GM23338 (cell line): Measurements from ENCODE around the gene NEURL1. TPM values are rescaled to one million over a fixed set of nuclear protein-coding genes. Genes with fewer than 3 reads are reported as not detected.

ENCODE experiments used
- ATAC-seq: fragments of 200-7000 bp; cut with Tn5 transposase; 3 replicates; pipeline ENCODE4 v1.9.1; 2020
- DNase-seq: peaks from one replicate; pipeline ENCODE4 v3.0.0-alpha.2; 2015; ENCODE audit warnings: low spot score
- H2AFZ ChIP-seq: fragments of 200-600 bp; sonication (generic); 2 replicates; pipeline ENCODE4 v1.8.0; 2016; ENCODE audit warnings: antibody characterized with exemption, mild to moderate bottlenecking, moderate library complexity
- H3F3A ChIP-seq: fragments of 200-600 bp; sonication (generic); replicated peaks from 2 replicates; pipeline ENCODE4 v1.8.0; 2017; ENCODE audit warnings: antibody characterized with exemption, mixed run types, low read depth
- H3K27ac ChIP-seq: fragments of 200-600 bp; sonication (generic); 2 replicates; pipeline ENCODE4 v1.6.1; 2016; ENCODE audit warnings: low read depth
- H3K27me3 ChIP-seq: fragments of 200-600 bp; sonication (generic); 2 replicates; pipeline ENCODE4 v1.8.0; 2016; ENCODE audit warnings: mild to moderate bottlenecking, mixed run types, moderate library complexity; ENCODE audit not compliant: insufficient read depth
- H3K36me3 ChIP-seq: fragments of 200-600 bp; sonication (generic); 2 replicates; pipeline ENCODE4 v1.8.0; 2016; ENCODE audit warnings: mild to moderate bottlenecking; ENCODE audit not compliant: insufficient read depth
- H3K4me1 ChIP-seq: fragments of 200-600 bp; sonication (generic); 2 replicates; pipeline ENCODE4 v1.8.0; 2016; ENCODE audit warnings: mild to moderate bottlenecking, moderate library complexity; ENCODE audit not compliant: insufficient read depth
- H3K4me2 ChIP-seq: fragments of 200-600 bp; sonication (generic); 2 replicates; pipeline ENCODE4 v1.7.1; 2017; ENCODE audit warnings: mixed run types
- H3K4me3 ChIP-seq: fragments of 200-600 bp; sonication (generic); 2 replicates; pipeline ENCODE4 v1.6.1; 2016; ENCODE audit warnings: mixed run types
- H3K79me2 ChIP-seq: fragments of 200-600 bp; sonication (generic); replicated peaks from 2 replicates; pipeline ENCODE4 v1.8.0; 2017; ENCODE audit warnings: mild to moderate bottlenecking; ENCODE audit not compliant: insufficient read depth
- H3K9me2 ChIP-seq: fragments of 200-600 bp; sonication (generic); 2 replicates; pipeline ENCODE4 v1.8.0; 2017; ENCODE audit not compliant: insufficient read depth
- H4K20me1 ChIP-seq: fragments of 200-600 bp; sonication (generic); replicated peaks from 2 replicates; pipeline ENCODE4 v1.8.0; 2017; ENCODE audit warnings: mild to moderate bottlenecking; ENCODE audit not compliant: insufficient read depth
- H3K27ac Mint-ChIP-seq: 2 replicates; pipeline ENCODE4 v1.8.0; 2020; ENCODE audit warnings: inconsistent platforms, mild to moderate bottlenecking, moderate library complexity, mixed read lengths
- H3K27me3 Mint-ChIP-seq: 3 replicates; pipeline ENCODE4 v1.8.0; 2022; ENCODE audit warnings: low read depth, mild to moderate bottlenecking, moderate library complexity, mixed read lengths, inconsistent platforms; ENCODE audit not compliant: insufficient read depth, poor library complexity
- H3K36me3 Mint-ChIP-seq: 3 replicates; pipeline ENCODE4 v1.8.0; 2021; ENCODE audit warnings: low read depth, mild to moderate bottlenecking, inconsistent platforms, moderate library complexity, mixed read lengths
- H3K4me1 Mint-ChIP-seq: 3 replicates; pipeline ENCODE4 v1.8.0; 2020; ENCODE audit warnings: mild to moderate bottlenecking, inconsistent platforms, mixed read lengths
- H3K4me3 Mint-ChIP-seq: 3 replicates; pipeline ENCODE4 v1.8.0; 2021; ENCODE audit warnings: moderate library complexity, mild to moderate bottlenecking, inconsistent platforms, mixed read lengths
- H3K9me3 Mint-ChIP-seq: 3 replicates; pipeline ENCODE4 v1.8.0; 2020; ENCODE audit warnings: moderate library complexity, mild to moderate bottlenecking, inconsistent platforms, mixed read lengths
- CREB1 ChIP-seq: fragments of 250-450 bp; sonication (Bioruptor Pico); IDR thresholded peaks from 2 replicates; pipeline ENCODE4 v1.5.0; 2020; ENCODE audit warnings: low read depth, mild to moderate bottlenecking, moderate library complexity
- EZH2 ChIP-seq: fragments of 200-600 bp; sonication (generic); IDR thresholded peaks from one replicate; pipeline ENCODE4 v1.8.0; 2017; ENCODE audit warnings: antibody characterized with exemption, mild to moderate bottlenecking, low read depth; ENCODE audit not compliant: unreplicated experiment
- JUNB ChIP-seq: IDR thresholded peaks from one replicate; pipeline ENCODE4 v1.6.1; 2016; ENCODE audit warnings: antibody characterized with exemption; ENCODE audit not compliant: unreplicated experiment
- NANOG ChIP-seq: IDR thresholded peaks from 2 replicates; pipeline ENCODE4 v1.6.1; 2016; ENCODE audit warnings: antibody characterized with exemption, borderline replicate concordance
- POLR2AphosphoS5 ChIP-seq: IDR thresholded peaks from 2 replicates; pipeline ENCODE4 v1.6.1; 2016; ENCODE audit warnings: antibody characterized with exemption, low read depth
- STAT1 ChIP-seq: IDR thresholded peaks from one replicate; pipeline ENCODE4 v1.6.1; 2016; ENCODE audit warnings: antibody characterized with exemption; ENCODE audit not compliant: unreplicated experiment
- ZNF114 ChIP-seq: fragments of 250-450 bp; sonication (Bioruptor Pico); IDR thresholded peaks from 2 replicates; pipeline ENCODE4 v1.5.0; 2020; ENCODE audit warnings: mild to moderate bottlenecking, moderate library complexity
- polyA plus RNA-seq: library from polyadenylated mRNA; unstranded; fragments of >200 nt; fragmentation: Nextera tagmentation; extraction: Ambion mirVana; gene quantifications from 2 replicates; pipeline ENCODE4 v1.2.1, GENCODE V29; 2016
- total RNA-seq: library from RNA; depleted of rRNA; stranded (reverse); fragments of >200 nt; shearing (Covaris generic); gene quantifications from 2 replicates; pipeline ENCODE4 v1.2.3, GENCODE V29; 2014
- TF ChIP-seq, protein P1 (sequence below): fragments of 250-450 bp; sonication (Bioruptor Pico); IDR thresholded peaks from 2 replicates; pipeline ENCODE4 v1.5.0; 2020; ENCODE audit warnings: mild to moderate bottlenecking, moderate library complexity

The NEURL1 gene
- total and polyA plus RNA-seq, 2 experiments from 2014 or later, result 0.82 to 1.1 TPM

- TF ChIP-seq, protein P1, sequence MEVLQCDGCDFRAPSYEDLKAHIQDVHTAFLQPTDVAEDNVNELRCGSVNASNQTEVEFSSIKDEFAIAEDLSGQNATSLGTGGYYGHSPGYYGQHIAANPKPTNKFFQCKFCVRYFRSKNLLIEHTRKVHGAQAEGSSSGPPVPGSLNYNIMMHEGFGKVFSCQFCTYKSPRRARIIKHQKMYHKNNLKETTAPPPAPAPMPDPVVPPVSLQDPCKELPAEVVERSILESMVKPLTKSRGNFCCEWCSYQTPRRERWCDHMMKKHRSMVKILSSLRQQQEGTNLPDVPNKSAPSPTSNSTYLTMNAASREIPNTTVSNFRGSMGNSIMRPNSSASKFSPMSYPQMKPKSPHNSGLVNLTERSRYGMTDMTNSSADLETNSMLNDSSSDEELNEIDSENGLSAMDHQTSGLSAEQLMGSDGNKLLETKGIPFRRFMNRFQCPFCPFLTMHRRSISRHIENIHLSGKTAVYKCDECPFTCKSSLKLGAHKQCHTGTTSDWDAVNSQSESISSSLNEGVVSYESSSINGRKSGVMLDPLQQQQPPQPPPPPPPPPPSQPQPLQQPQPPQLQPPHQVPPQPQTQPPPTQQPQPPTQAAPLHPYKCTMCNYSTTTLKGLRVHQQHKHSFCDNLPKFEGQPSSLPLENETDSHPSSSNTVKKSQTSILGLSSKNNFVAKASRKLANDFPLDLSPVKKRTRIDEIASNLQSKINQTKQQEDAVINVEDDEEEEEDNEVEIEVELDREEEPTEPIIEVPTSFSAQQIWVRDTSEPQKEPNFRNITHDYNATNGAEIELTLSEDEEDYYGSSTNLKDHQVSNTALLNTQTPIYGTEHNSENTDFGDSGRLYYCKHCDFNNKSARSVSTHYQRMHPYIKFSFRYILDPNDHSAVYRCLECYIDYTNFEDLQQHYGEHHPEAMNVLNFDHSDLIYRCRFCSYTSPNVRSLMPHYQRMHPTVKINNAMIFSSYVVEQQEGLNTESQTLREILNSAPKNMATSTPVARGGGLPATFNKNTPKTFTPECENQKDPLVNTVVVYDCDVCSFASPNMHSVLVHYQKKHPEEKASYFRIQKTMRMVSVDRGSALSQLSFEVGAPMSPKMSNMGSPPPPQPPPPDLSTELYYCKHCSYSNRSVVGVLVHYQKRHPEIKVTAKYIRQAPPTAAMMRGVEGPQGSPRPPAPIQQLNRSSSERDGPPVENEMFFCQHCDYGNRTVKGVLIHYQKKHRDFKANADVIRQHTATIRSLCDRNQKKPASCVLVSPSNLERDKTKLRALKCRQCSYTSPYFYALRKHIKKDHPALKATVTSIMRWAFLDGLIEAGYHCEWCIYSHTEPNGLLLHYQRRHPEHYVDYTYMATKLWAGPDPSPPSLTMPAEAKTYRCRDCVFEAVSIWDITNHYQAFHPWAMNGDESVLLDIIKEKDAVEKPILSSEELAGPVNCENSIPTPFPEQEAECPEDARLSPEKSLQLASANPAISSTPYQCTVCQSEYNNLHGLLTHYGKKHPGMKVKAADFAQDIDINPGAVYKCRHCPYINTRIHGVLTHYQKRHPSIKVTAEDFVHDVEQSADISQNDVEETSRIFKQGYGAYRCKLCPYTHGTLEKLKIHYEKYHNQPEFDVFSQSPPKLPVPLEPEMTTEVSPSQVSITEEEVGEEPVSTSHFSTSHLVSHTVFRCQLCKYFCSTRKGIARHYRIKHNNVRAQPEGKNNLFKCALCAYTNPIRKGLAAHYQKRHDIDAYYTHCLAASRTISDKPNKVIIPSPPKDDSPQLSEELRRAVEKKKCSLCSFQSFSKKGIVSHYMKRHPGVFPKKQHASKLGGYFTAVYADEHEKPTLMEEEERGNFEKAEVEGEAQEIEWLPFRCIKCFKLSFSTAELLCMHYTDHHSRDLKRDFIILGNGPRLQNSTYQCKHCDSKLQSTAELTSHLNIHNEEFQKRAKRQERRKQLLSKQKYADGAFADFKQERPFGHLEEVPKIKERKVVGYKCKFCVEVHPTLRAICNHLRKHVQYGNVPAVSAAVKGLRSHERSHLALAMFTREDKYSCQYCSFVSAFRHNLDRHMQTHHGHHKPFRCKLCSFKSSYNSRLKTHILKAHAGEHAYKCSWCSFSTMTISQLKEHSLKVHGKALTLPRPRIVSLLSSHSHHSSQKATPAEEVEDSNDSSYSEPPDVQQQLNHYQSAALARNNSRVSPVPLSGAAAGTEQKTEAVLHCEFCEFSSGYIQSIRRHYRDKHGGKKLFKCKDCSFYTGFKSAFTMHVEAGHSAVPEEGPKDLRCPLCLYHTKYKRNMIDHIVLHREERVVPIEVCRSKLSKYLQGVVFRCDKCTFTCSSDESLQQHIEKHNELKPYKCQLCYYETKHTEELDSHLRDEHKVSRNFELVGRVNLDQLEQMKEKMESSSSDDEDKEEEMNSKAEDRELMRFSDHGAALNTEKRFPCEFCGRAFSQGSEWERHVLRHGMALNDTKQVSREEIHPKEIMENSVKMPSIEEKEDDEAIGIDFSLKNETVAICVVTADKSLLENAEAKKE (CRISPR knock-in tag), result no peak
- TF ChIP-seq STAT1 (no peak), POLR2AphosphoS5 (no peak)
Observed at GRCh38 chr10:103587073-103587472, 93.6 kb downstream of the NEURL1 start (continued).

- Mint-ChIP-seq H3K27me3 (peaks cover 25% of the 10 kb centered on the region), H3K9me3 (peaks cover 10% of the 10 kb centered on the region), H3K36me3 (0 out of 3 replicates have a peak, but pooled peaks cover 3% of the 10 kb centered on the region), H3K4me1 (no peaks in the 10 kb centered on the region; the same call in 2 of the 3 replicates), H3K27ac (no peak overlapping the region), H3K4me3 (no peak overlapping the region)
- ATAC-seq (no peak), DNase-seq (no peak)
- Histone ChIP-seq H3K27ac (no peak overlapping the region), H3K4me3 (no peak overlapping the region), H3K36me3 (no peaks in the 10 kb centered on the region), H2AFZ (no peak overlapping the region), H3K4me2 (no peak overlapping the region), H3K27me3 (peaks cover 18% of the 10 kb centered on the region), H3K9me2 (peaks cover 5% of the 10 kb centered on the region; the same call in 1 of the 2 replicates), H3F3A (no peaks in the 10 kb centered on the region), H4K20me1 (no peaks in the 10 kb centered on the region), H3K79me2 (no peaks in the 10 kb centered on the region), H3K4me1 (no peaks in the 10 kb centered on the region)
- TF ChIP-seq EZH2 (no peak), POLR2AphosphoS5 (no peak), STAT1 (no peak), JUNB (no peak), CREB1 (CRISPR knock-in tag) (no peak), ZNF114 (CRISPR knock-in tag) (no peak), NANOG (no peak)
- TF ChIP-seq, protein P1 (CRISPR knock-in tag), result no peak
Observed at GRCh38 chr10:103589074-103589630, 95.6 kb downstream of the NEURL1 start.
